ENCODE results near the gene CDC25B.

- no peak for TF ChIP-seq CTCF (tag by site-specific recombination; IDR thresholded peaks at IDR 0.05)
- TF ChIP-seq ZNF366 (tag by site-specific recombination; conservative IDR thresholded peaks at IDR 0.05): no peak
- TF ChIP-seq ZNF354C (tag by site-specific recombination; IDR thresholded peaks at IDR 0.05; ENCODE audit: borderline replicate concordance, low read depth): no peak
- TF ChIP-seq ZSCAN5A (tag by site-specific recombination; IDR thresholded peaks at IDR 0.05): no peak
- TF ChIP-seq ZNF248 (tag by site-specific recombination; IDR thresholded peaks at IDR 0.05): no peak
- no peak for TF ChIP-seq ZNF146 (tag by site-specific recombination; IDR thresholded peaks at IDR 0.05)
- no peak for TF ChIP-seq ZNF133 (tag by site-specific recombination; IDR thresholded peaks at IDR 0.05)
- TF ChIP-seq ZNF423 (tag by site-specific recombination; IDR thresholded peaks at IDR 0.05): no peak
Measured at GRCh38 chr20:3777381-3777715, 18.8 kb upstream of the CDC25B start.

Measured in HEK293 (cell line).